Amniotic stem cell (primary cell): Measurements from ENCODE around the gene CDC37L1.
"Not testable (repeated sequence)": the region's sequence is repeated elsewhere in the genome, so short reads cannot be mapped to it uniquely, and the experiment has no call there.

Experiments
- DNase-seq: peaks from one replicate; lab custom pipeline; 2025; lab: John Stamatoyannopoulos, UW

The CDC37L1 gene

DNA sequence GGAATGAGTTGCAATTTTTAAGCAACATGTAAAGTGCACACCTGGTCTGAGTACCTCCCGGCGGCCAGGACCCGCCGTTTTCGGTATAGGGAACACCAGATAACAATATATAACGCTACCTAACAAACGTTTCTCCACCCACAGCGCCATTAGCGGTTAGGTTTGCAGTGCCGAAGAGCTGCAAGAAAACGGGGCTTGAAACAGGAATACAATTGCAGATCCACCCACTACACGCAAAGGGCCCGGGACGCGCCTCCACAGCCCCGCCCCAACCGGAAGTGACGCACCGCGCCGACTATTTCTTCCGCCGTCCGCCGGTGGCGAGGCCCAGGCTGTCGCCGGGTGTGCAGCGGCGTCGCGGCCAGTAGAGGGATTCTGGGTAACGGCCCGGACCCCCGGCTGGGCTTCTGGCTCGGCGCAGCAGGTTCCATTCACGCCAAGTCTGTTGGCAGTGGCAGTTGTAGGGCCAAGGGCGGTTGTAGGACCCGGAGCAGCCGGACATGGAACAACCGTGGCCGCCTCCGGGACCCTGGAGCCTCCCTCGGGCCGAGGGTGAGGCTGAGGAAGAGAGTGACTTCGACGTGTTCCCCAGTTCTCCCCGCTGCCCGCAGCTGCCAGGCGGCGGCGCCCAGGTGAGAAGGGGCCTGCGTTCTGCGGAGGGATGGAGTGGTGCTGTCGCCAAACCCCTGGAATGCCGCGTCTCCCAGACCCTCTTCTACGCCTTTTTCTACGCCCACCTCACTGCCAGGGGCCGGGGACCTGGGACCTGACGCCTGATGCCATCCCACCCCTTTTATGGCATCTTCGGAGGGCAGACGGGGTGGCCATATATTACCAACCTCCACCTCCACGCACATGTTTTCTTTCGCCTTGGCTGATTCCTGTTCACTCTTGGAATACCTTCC is at the start of gene CDC37L1:
TSS of gene CDC37L1 (plus strand) at position 302 of the 905 bp plus-strand sequence. CDS start at position 501, 199 bp downstream.
- DNase-seq: peak; percentile 93

DNA sequence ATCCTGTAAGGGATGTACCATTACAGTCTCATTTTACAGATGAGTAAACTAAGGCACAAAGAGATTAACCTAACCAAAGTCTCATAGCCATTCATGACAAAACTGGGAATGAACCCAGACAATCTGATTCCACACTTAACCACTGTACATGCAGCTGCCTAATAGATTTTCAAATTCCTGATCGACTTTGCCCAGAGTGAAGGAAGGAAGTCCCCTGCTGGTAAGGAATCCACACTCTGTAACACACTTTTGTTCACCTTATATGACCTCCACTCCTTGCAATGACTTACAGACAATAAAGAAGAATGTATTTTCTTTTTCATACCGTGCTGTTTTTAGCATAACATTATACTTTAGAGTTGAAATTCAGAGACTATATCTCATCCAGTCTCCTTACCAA is 48.5 kb upstream of the CDC37L1 start:
- DNase-seq: no peak

GRCh38 chr9:4638968-4639367 is 40.4 kb upstream of the CDC37L1 start:
- DNase-seq: no peak

GRCh38 chr9:4639420-4639819 is 39.9 kb upstream of the CDC37L1 start:
- no peak for DNase-seq

- DNase-seq: no peak
Observed at GRCh38 chr9:4640027-4640426, 39.3 kb upstream of the CDC37L1 start.

GRCh38 chr9:4642351-4642750 is 37.0 kb upstream of the CDC37L1 start:
- no peak for DNase-seq

DNA sequence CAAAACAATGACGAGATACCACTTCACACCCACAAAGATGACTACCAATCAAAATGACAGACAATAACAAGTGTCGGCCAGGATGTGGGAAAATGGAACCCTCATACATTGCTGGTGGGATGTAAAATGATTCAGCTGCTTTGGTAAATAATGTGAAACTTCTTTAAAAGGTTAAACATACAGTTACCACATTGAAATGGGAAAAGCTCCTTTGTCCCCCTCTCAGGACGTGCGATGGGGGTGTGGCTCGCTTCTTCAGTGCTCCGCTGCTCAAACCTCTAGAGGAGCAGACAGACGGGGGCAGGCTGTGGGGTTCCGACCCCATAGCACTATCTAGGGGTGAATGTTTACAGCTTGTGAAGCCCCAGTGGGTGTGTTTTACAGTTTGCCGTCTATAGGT is 25.3 kb upstream of the CDC37L1 start:
- no peak for DNase-seq

DNA sequence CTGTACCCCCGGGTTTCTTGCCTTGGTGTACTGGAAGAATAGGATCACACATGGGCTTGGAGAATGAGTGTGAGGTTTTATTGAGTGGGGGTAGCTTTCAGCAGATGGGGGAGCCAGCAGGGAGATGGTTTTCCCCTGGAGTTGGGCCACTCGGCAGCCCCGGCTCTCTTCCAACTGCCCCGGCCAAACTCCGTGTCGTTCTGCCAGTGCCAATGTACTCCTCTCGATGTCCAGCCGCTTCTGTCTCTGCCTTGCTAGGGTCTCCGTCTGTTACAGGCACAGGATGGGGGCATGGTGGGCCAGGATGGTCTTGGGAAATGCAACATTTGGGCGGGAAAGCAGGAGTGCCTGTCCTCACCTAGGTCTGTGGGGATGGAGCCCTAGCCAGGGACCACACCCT is 24.8 kb upstream of the CDC37L1 start:
- DNase-seq: no peak

DNA sequence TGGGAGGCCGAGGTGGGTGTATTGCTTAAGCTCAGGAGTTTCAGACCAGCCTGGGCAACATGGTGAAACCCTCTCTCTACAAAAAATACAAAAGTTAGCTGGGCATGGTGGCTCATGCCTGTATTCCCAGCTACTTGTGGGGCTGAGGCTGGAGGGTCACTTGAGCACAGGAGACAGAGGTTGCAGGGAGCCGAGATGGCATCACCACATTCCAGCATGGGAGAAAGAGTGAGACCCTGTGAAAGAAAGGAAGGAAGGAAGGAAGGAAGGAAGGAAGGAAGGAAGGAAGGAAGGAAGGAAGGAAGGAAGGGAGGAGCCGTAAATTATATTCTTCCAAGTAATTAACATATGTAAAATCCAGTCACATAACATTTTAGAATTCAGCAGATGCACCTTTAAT is 23.2 kb upstream of the CDC37L1 start:
- not testable (repeated sequence) for DNase-seq

- DNase-seq: no peak
Observed at GRCh38 chr9:4656621-4657020, 22.7 kb upstream of the CDC37L1 start.

DNA sequence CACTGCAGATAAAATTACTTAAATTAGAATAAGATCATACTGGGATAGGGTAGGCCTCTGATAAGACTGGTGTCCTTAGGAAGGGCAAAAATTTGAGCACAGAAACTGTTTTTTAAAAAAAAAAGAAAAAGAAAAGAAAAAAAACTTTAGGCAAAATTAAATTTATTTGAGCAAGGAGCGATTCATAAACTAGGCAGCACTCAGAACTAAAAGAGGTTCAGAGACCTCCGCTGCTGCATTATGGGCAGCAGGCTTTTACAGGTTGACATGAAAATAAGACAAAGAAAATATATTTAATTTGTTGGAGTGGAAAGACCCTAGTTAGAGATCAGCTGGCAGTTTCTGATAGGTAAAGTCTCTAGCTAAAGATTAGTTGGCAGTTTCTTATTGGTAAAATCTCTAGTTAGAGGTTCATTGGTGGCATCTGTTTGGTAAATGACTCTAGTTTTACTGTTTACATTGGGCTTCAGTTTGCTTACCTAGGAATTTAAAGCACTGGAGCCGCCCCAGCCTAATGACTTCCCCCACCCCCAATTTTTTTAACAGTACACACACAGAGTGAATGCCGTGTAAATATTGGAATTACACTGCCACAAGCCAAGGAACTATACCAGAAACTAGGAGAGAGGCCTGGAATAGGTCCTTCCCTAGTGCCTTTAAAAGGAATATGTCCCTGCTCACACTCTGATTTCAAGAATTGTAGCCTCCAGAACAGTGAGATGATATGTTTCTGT is 21.8 kb upstream of the CDC37L1 start:
- DNase-seq: no peak

DNA sequence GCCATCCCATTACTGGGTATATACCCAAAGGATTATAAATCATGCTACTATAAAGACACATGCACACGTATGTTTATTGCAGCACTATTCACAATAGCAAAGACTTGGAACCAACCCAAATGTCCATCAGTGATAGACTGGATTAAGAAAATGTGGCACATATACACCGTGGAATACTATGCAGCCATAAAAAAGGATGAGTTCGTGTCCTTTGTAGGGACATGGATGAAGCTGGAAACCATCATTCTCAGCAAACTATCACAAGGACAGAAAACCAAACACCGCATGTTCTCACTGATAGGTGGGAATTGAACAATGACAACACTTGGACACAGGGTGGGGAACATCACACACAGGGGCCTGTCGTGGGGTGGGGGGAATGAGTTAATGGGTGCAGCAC is 18.7 kb upstream of the CDC37L1 start:
- not testable (repeated sequence) for DNase-seq

GRCh38 chr9:4661165-4661564 is 18.2 kb upstream of the CDC37L1 start:
- DNase-seq: no peak

GRCh38 chr9:4661611-4662010 is 17.8 kb upstream of the CDC37L1 start:
- no peak for DNase-seq

DNA sequence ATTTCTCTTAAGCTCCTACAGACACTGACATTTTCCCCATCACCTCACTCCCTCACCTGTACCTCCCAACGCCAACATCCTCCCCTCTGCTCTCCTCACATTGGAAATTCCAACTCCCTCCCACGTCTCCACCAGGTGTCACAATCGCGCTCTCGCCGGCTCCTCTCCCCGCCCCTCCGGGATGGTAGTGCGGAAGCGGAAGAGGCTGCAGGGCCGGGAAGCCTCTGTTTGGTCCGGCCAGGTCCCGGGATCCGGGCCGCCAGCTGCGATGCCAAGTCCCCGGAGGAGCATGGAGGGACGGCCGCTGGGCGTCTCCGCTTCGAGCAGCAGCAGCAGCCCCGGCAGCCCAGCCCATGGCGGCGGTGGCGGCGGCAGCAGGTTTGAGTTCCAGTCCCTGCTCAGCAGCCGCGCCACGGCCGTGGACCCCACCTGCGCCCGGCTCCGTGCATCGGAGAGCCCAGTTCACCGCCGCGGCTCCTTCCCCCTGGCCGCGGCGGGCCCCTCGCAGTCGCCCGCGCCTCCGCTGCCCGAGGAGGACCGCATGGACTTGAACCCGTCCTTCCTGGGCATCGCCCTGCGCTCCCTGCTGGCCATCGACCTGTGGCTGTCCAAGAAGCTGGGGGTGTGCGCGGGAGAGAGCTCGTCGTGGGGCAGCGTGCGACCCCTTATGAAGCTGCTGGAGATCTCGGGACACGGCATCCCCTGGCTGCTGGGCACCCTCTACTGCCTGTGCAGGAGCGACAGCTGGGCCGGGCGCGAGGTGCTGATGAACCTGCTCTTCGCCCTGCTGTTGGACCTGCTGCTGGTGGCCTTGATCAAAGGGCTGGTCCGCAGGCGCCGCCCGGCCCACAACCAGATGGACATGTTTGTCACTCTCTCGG is 17.0 kb upstream of the CDC37L1 start, which contains the start of gene PLPP6:
TSS of gene PLPP6 (plus strand) at position 187 of the 881 bp plus-strand sequence. CDS start at position 269, 82 bp downstream.
- DNase-seq: no peak

DNA sequence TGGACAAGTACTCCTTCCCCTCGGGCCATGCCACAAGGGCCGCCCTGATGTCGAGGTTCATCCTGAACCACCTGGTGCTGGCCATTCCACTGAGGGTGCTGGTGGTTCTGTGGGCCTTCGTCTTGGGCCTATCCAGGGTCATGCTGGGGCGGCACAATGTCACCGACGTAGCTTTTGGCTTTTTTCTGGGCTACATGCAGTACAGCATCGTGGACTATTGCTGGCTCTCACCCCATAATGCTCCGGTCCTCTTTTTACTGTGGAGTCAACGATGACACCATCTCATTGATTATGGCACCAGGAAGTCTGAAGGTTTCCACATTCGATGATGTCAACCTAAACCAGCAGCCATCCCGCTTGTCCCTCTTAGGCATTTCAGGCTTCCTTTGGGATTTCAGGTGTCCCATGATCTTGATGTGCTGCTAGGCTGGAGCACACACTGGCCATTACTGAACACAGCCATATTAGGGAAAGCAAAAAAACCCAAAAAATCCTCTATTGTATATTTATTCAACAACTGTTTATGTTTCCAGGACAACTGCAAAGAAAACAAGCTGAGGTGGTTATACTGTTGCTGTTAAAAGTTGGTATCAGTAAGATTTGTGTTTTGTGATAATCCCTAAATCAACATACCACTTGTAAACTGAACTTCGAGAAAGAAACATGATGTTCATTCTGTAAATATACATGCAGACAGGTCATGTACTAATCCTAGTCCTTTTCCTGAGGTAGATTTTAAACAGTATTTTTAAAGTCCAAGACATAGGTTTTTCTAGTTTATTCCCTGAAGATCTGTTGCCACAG is 16.2 kb upstream of the CDC37L1 start:
- no peak for DNase-seq

GRCh38 chr9:4663956-4664355 is 15.4 kb upstream of the CDC37L1 start:
- DNase-seq: no peak

GRCh38 chr9:4665357-4665756 is 14.0 kb upstream of the CDC37L1 start:
- DNase-seq: no peak

GRCh38 chr9:4666042-4666699 is 13.2 kb upstream of the CDC37L1 start, which contains the start of gene SPATA6L:
Gene SPATA6L (minus strand): TSS chr9:4666480. CDS start chr9:4666250, 230 bp downstream.
- DNase-seq: no peak

GRCh38 chr9:4667681-4668080 is 11.7 kb upstream of the CDC37L1 start:
- no peak for DNase-seq
